ENCODE results near the gene STIM1. TPM values are rescaled to one million over a fixed set of nuclear protein-coding genes. Genes with fewer than 3 reads are reported as not detected.

Gene STIM1
- total RNA-seq, 1 donor from 2014 or later: 60.8 TPM

- Histone ChIP-seq H3K36me3 (ENCODE audit: control insufficient read depth, insufficient read depth, low read length) (no peaks in the 10 kb centered on the region), H3K4me3 (ENCODE audit: low read depth, low read length) (no peak overlapping the region), H3K27me3 (ENCODE audit: control insufficient read depth, insufficient read depth, low read length) (no peaks in the 10 kb centered on the region)
- DNase-seq (ENCODE audit: low read depth) (no peak), FAIRE-seq (no peak)
- no peak for TF ChIP-seq CTCF (IDR thresholded peaks at IDR 0.05; ENCODE audit: insufficient read depth, low read length, severe bottlenecking)
Measured at GRCh38 chr11:4063348-4063747, 207.9 kb downstream of the STIM1 start.

GRCh38 chr11:4064278-4064955, 209.0 kb downstream of the STIM1 start:
- no peak for FAIRE-seq
- H3K36me3 ChIP-seq (ENCODE audit: control insufficient read depth, insufficient read depth, low read length): no peaks in the 10 kb centered on the region
- no peak for TF ChIP-seq CTCF (IDR thresholded peaks at IDR 0.05; ENCODE audit: insufficient read depth, low read length, severe bottlenecking)
- no peak for DNase-seq (ENCODE audit: low read depth)
- no peak overlapping the region for H3K4me3 ChIP-seq (ENCODE audit: low read depth, low read length)
- H3K27me3 ChIP-seq (ENCODE audit: control insufficient read depth, insufficient read depth, low read length): no peaks in the 10 kb centered on the region

GRCh38 chr11:4065086-4065485, 209.6 kb downstream of the STIM1 start:
- H3K36me3 ChIP-seq (ENCODE audit: control insufficient read depth, insufficient read depth, low read length): no peaks in the 10 kb centered on the region
- TF ChIP-seq CTCF (IDR thresholded peaks at IDR 0.05; ENCODE audit: insufficient read depth, low read length, severe bottlenecking): no peak
- FAIRE-seq (no peak), DNase-seq (ENCODE audit: low read depth) (no peak)
- H3K27me3 ChIP-seq (ENCODE audit: control insufficient read depth, insufficient read depth, low read length): no peaks in the 10 kb centered on the region
- no peak overlapping the region for H3K4me3 ChIP-seq (ENCODE audit: low read depth, low read length)

GRCh38 chr11:4065601-4066377, 210.3 kb downstream of the STIM1 start:
- FAIRE-seq (no peak), DNase-seq (ENCODE audit: low read depth) (no peak)
- Histone ChIP-seq H3K36me3 (ENCODE audit: control insufficient read depth, insufficient read depth, low read length) (no peaks in the 10 kb centered on the region), H3K27me3 (ENCODE audit: control insufficient read depth, insufficient read depth, low read length) (no peaks in the 10 kb centered on the region), H3K4me3 (ENCODE audit: low read depth, low read length) (no peak overlapping the region)
- no peak for TF ChIP-seq CTCF (IDR thresholded peaks at IDR 0.05; ENCODE audit: insufficient read depth, low read length, severe bottlenecking)

- no peaks in the 10 kb centered on the region for H3K36me3 ChIP-seq (ENCODE audit: control insufficient read depth, insufficient read depth, low read length)
- FAIRE-seq: no peak
- H3K4me3 ChIP-seq (ENCODE audit: low read depth, low read length): no peak overlapping the region
- DNase-seq (ENCODE audit: low read depth): no peak
- no peak for TF ChIP-seq CTCF (IDR thresholded peaks at IDR 0.05; ENCODE audit: insufficient read depth, low read length, severe bottlenecking)
- no peaks in the 10 kb centered on the region for H3K27me3 ChIP-seq (ENCODE audit: control insufficient read depth, insufficient read depth, low read length)
Measured at GRCh38 chr11:4066910-4067309, 211.4 kb downstream of the STIM1 start.

Data from bronchial epithelial cell (primary cell).